SU-DHL-6 (cell line): ENCODE data around the gene DNAH9.
"Not testable (repeated sequence)": the region's sequence is repeated elsewhere in the genome, so short reads cannot be mapped to it uniquely, and the experiment has no call there.

Experiments used
- EZH2phosphoT487 ChIP-seq: fragments of 200-600 bp; sonication (generic), shearing (Covaris generic); conservative IDR thresholded peaks from 2 replicates; pipeline ENCODE4 v1.6.1; 2018; ENCODE audit warnings: mild to moderate bottlenecking, antibody characterized with exemption, low read length, moderate library complexity, mixed read lengths
- TF ChIP-seq, protein P1 (sequence below): fragments of 200-600 bp; sonication (generic); IDR thresholded peaks from one replicate; pipeline ENCODE4 v1.5.1; 2017; ENCODE audit warnings: antibody characterized with exemption, mild to moderate bottlenecking, low read length, moderate library complexity; ENCODE audit not compliant: insufficient read depth, poor library complexity, severe bottlenecking

DNA sequence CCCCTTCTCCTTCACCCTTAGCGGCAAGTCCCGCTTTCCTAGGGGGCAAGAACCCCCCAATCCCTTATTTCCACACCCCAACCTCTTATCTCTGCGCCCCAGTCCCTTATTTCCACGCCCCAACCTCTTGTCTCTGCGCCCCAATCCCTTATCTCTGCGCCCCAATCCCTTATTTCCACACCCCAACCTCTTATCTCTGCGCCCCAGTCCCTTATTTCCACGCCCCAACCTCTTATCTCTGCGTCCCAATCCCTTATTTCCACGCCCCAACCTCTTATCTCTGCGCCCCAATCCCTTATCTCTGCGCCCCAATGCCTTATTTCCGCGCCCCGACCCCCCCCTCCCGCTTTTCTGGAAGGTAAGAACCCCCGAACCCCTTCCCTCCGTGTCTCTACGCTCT is 374.5 kb downstream of the DNAH9 start:
- TF ChIP-seq, protein P1, sequence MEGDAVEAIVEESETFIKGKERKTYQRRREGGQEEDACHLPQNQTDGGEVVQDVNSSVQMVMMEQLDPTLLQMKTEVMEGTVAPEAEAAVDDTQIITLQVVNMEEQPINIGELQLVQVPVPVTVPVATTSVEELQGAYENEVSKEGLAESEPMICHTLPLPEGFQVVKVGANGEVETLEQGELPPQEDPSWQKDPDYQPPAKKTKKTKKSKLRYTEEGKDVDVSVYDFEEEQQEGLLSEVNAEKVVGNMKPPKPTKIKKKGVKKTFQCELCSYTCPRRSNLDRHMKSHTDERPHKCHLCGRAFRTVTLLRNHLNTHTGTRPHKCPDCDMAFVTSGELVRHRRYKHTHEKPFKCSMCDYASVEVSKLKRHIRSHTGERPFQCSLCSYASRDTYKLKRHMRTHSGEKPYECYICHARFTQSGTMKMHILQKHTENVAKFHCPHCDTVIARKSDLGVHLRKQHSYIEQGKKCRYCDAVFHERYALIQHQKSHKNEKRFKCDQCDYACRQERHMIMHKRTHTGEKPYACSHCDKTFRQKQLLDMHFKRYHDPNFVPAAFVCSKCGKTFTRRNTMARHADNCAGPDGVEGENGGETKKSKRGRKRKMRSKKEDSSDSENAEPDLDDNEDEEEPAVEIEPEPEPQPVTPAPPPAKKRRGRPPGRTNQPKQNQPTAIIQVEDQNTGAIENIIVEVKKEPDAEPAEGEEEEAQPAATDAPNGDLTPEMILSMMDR: not testable (repeated sequence)
- TF ChIP-seq EZH2phosphoT487: not testable (repeated sequence)
